SKM-1 (cell line): Measurements from ENCODE around the gene SCAPER.
"Not testable (repeated sequence)": the region's sequence is repeated elsewhere in the genome, so short reads cannot be mapped to it uniquely, and the experiment has no call there.

ENCODE experiments used
- DNase-seq: peaks from one replicate; lab custom pipeline; 2025; ENCODE audit not compliant: unreplicated experiment; lab: John Stamatoyannopoulos, UW

The SCAPER gene

DNA sequence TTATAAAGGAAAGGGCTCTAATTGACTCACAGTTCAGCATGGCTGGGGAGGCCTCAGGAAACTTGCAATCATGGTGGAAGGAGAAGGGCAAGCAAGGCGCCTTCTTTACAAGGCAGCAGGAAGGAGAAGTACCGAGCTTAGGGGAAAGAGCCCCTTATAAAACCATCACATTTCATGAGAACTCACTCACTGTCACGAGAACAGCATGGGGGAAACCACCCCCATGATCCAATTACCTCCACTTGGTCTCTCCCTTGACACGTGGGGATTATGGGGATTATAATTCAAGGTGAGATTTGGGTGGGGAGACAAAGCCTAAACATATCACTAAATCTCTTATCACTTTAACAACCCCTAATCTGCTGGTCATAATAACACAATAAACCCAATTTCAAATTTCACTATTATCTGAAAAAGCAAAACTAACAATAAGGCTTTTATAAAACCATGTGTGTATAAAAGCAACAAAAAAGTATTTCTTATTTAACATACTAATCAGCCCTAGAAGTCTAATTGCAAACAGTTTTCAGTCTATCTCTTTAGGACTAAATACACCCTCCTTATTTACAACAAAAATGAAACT, 43.2 kb downstream of the SCAPER start:
- no peak for DNase-seq

GRCh38 chr15:76860201-76860600, 44.9 kb downstream of the SCAPER start:
- DNase-seq: no peak

GRCh38 chr15:76850367-76850766, 54.8 kb downstream of the SCAPER start:
- not testable (repeated sequence) for DNase-seq

DNA sequence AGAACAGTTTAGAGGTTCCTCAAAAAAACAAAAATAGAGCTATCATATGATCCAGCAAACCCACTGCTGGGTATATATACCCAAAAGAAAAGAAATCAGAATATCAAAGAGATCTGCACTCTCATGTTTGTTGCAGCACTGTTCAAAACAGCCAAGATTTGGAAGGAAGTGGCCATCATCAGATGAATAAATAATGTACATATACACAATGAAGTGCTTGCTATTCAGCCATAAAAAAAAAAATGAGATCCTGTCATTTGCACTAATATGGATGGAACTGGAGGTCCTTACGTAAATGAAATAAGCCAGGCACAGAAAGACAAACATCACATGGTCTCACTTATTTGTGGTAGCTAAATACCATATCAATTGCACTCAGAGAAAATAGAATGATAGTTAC, 58.4 kb downstream of the SCAPER start:
- DNase-seq: no peak

- DNase-seq: no peak
Observed at GRCh38 chr15:76844096-76844495, 61.0 kb downstream of the SCAPER start.

DNA sequence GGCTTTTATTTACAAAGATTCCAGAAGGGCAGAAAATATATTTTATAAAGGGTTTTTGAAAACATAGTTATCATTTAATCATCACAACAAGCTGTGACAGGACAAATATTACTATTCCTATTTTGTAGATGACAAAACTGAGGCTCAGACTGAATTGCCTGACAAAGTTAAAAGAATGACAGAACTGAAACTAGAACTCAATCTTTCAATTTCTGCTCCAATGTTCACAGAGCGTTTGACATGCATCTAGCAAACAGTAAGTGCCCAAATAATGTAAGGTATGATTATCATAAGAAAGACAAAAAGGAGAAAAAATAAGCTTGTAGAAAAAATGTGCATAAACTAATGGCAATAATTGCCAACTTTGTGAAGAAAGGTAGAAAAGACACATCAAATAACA, 61.9 kb downstream of the SCAPER start:
- no peak for DNase-seq

GRCh38 chr15:76840830-76841460, 64.2 kb downstream of the SCAPER start:
- peak; percentile 5 for DNase-seq

- no peak for DNase-seq
Observed at GRCh38 chr15:76839173-76839572, 66.0 kb downstream of the SCAPER start.

DNA sequence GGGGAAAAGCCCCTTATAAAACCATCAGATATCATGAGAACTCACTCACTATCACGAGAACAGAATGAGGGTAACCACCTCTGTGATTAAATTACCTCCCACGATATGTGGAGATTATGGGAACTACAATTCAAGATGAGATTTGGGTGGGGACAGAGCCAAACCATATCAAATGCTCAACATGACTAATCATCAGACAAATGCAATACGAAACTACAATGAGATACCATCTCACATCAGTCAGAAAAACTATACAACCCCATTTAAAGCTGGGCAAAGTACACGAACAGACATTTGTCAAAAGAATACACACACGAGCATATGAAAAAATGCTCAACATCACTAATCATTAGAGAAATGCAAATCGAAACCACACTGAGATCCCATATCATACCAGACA, 67.7 kb downstream of the SCAPER start:
- DNase-seq: no peak

GRCh38 chr15:76829939-76830338, 75.2 kb downstream of the SCAPER start:
- DNase-seq: no peak

DNA sequence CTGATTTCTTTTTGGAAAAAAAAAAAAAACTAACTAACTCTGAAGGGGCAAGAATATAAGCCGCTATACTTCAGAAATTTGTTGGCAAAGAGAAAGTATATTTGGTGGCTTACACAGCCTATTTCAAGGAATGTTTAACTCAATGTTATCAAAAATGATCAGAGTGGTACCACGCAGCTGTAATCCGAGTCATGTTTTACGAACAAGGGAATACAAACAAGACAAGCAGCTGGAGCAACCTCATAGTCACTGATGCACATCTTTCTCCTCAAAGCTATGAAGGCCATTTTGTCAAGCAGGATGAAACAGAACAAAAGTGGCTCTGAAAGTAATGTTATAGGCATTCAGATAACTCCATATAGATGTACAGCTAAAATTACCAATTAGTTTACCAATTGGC, 81.2 kb downstream of the SCAPER start:
- DNase-seq: no peak

GRCh38 chr15:76823303-76823702, 81.8 kb downstream of the SCAPER start:
- no peak for DNase-seq

DNA sequence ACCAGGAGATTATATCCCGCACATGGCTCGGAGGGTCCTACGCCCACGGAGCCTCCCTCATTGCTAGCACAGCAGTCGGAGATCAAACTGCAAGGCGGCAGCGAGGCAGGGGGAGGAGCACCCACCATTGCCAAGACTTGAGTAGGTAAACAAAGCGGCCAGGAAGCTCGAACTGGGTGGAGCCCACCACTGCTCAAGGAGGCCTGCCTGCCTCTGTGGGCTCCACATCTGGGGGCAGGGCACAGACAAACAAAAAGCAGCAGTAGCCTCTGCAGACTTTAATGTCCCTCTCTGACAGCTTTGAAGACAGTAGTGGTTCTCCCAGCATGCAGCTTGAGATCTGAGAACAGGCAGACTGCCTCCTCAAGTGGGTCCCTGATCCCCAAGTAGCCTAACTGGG, 86.2 kb downstream of the SCAPER start:
- DNase-seq: not testable (repeated sequence)

GRCh38 chr15:76815421-76815820, 89.7 kb downstream of the SCAPER start:
- DNase-seq: no peak

GRCh38 chr15:76812381-76812780, 92.8 kb downstream of the SCAPER start:
- DNase-seq: no peak

GRCh38 chr15:76809412-76810103, 95.6 kb downstream of the SCAPER start:
- no peak for DNase-seq

- DNase-seq: no peak
Observed at GRCh38 chr15:76803049-76803571, 102.0 kb downstream of the SCAPER start.

DNA sequence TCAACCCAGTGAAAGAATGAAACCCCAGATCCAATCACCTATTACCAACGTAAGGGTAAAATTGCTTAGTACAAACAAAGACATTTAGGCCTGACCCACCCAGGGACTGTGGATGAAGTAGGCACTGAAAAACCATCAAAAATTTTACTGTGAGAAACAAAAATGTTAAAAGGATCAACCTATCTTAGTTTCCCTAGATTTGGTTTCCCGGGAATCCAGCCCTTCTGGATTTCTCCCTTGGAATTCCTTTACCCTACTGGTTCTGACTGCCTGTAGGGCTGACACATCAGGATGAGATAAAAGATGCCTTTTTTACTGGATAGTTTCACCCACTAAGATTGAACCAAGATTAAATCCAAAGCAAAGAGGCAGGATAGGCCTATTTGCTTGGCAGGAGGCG, 102.7 kb downstream of the SCAPER start:
- no peak for DNase-seq

DNA sequence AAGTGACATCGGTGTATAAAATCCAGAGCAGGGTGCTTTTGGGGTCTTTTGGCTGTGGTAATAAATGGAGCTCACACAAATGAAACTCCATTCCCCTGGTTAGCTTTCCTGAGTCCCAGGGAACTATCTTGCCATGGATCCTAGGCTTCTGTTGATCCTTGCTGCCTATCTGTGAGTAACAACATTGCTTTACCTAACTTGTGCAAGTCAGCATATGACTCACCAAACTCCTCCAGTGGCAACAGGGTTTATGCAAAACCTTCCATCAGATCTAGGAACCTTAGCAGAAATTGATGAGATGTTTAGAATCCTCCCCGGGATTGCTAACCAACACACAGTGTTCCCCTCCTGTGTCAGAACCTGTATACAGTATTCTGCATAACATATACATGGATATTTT, 105.4 kb downstream of the SCAPER start:
- DNase-seq: no peak

DNA sequence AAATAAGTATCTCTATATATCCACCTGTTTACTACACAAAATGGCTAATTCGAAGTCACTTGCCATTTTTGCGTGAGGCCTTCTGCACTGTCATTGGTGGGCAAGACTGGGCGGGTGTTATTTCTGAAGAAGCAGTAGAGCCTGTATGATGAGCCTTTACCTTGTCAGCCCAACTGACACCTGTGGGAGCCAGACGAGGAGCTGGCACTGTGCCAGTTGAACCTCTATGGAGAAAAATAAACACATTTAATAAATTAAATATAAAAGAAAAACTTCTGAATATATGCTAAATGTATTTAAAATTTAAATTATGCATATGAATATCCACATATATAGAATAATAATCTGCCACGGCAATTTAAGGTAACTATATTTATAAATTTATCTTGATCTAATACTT, 109.9 kb downstream of the SCAPER start:
- DNase-seq: no peak

- no peak for DNase-seq
Observed at GRCh38 chr15:76793162-76793561, 112.0 kb downstream of the SCAPER start.

DNA sequence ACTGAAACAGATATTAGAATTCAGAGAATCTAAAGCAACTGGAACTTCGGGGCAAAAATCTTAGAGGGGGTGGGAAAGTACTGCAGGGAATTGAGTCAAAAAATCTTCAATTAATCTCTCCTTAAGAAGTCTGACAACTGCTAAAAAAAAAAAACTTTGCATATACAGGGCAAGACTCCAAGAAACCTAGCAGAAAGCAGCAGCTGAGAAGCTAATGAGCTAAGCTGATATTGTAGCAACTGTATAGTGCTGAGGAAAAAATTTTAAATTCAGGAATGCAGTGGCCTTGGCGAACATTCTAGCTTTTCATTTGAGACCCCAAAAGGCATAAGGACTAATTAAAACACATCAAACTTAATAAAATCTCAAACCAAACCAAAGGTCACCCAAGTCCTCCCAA, 113.6 kb downstream of the SCAPER start:
- DNase-seq: no peak
